ENCODE data around the gene ELK1. TPM values are rescaled to one million over a fixed set of nuclear protein-coding genes. Genes with fewer than 3 reads are reported as not detected.
A peak's percentile ranks its signal among the peaks of the same experiment; 100 is the strongest.

Gene ELK1
- total RNA-seq, 2 experiments from 2014 or later: 51.4 to 57.4 TPM

DNA sequence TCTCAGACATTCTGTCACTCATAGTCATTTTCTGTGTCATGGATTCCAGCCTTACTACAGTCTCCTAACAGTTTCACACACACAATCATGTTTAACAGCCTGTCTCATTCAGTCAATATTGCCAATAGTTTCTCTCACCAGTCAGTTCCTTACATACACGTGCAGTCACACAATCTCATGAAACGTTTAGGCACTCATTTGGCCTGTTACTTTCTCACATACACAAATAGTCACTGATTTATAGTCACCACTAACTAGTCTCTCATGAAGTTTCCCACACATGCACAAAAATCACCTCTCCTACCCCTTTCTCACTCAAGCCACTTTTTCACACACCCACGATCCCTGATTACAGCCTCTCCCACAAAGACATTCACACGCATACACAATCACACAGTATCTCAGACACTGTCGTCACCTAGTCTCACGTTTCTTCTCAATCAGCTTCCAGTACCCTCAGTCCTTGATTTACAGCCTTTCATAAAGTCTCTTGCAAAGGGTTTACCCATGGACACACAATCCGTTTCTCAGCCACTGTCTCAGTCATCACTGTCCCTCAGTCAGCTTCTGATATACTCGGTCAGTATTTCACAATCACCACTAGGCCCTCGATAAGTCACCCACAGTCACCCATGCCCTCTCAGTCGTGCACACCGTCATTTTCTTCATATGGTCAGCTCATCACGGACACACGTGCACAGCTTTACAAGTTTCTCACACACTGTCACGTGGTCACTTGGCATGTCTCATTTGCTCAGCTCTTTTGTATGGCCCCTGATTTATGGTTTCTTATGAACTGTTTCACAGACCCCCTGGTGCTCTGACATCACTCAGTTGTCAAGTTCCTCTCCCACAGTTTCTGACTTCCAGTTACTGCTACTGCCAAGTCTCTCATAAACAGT lies 16.4 kb downstream of the ELK1 start:
- Mint-ChIP-seq H3K4me1 (peaks cover 19% of the 10 kb centered on the region), H3K27ac (no peak overlapping the region), H3K9me3 (ENCODE audit: low read depth) (no peaks in the 10 kb centered on the region), H3K36me3 (peaks cover 18% of the 10 kb centered on the region), H3K4me3 (no peak overlapping the region), H3K27me3 (no peaks in the 10 kb centered on the region)
- DNase-seq: no peak
- no peak for ATAC-seq
- CTCF ChIA-PET: interaction anchor here (0.8 kb wide), 1 partner anchor 52 kb away, joined by 3 read pairs; no protein-coding TSS in a partner anchor

DNA sequence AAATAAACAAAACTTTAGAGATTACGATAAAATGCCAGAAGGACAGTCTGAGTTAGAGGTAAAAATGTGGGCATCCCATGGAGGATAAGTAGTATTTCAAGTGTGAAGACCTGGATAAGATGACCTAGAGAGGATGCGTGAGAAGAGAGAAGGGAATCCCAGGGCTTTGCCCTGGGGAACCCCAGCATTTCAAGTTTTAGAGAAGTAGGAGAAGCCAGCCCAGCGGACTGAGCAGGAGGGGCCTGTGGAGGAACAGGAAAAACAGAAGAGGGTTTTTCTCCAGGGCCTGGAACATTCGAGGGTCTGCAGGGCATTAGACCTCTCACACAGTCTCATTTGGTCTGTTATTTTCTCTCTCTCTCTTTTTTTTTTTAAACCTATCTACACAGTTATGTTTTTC lies 17.7 kb downstream of the ELK1 start:
- no peak for ATAC-seq
- Mint-ChIP-seq H3K36me3 (peaks cover 11% of the 10 kb centered on the region), H3K4me1 (peaks cover 20% of the 10 kb centered on the region), H3K27ac (no peak overlapping the region), H3K9me3 (ENCODE audit: low read depth) (no peaks in the 10 kb centered on the region), H3K4me3 (no peak overlapping the region), H3K27me3 (no peaks in the 10 kb centered on the region)
- no peak for DNase-seq
- CTCF ChIA-PET: no interaction called here

DNA sequence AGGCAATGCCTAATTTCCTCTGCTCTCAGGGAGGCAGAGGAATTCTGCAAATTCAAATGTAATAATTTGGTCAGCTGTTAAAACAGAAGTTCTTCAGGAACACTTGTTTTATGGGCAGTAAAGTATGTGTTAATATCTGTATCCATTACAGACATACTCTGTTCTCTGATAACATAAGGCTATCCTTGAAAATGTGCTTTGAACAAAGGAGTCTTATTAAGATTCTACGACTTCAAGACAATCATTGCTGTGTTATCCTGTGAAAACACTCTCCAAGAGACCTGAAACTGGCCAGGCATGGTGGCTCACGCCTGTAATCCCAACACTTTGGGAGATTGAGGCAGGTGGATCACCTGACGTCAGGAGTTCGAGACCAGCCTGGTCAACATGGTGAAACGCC lies 18.7 kb downstream of the ELK1 start:
- no peaks in the 10 kb centered on the region for H3K9me3 Mint-ChIP-seq (ENCODE audit: low read depth)

DNA sequence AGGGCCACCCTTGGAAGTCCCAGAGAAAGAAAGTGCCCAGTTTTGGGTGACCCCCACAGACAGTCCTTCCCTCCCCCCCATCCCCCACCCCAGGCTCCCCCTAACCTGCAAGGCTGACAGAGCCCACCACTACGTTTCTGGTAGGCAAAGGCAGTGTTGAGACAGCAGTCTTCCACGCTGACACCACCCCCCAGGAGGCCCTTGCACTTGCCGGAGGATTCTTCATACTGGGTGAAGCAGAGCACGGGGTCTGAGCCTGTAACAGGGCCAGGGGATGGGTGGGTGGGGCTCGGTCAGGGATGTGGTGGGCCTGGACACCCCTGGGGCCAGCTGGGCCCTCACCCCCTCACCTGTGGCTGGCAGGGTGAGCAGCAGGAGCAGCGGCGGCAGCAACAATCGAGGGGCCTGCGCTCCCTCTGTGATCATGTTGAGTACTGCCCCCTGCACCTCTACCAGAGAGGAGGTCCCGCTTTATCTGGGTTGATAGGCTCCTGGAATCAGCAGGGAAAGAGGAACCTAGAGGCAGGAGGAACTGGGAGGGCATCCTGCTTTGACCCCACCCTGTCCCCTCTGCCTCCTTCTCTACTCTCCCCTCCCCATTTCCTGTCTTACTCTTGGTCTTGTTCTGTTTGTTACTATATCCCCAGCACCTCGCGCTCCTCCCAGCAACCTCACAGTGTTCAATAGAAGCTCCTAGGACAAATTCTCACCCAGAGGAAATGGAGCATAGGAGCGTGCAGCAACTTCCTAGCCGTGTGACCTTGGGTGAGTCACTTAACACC lies 20.8 kb downstream of the ELK1 start, which contains the start of gene CFP:
Gene CFP, minus strand, starts transcription at position 512 of the 782 bp plus-strand sequence. Its CDS starts 86 bp downstream, at position 426.
- Mint-ChIP-seq H3K4me1 (peaks cover 16% of the 10 kb centered on the region), H3K4me3 (peak within 1 kb of the TSS; percentile 25), H3K9me3 (ENCODE audit: low read depth) (no peaks in the 10 kb centered on the region), H3K27me3 (peaks cover 3% of the 10 kb centered on the region), H3K27ac (peak within 1 kb of the TSS; percentile 63), H3K36me3 (no peaks in the 10 kb centered on the region)
- DNase-seq: no peak
- peak; percentile 61 for ATAC-seq
- CTCF ChIA-PET: no interaction called here

More for the DNA sequence above, 18.7 kb downstream of the ELK1 start:
- Mint-ChIP-seq H3K4me1 (peaks cover 17% of the 10 kb centered on the region), H3K36me3 (peaks cover 4% of the 10 kb centered on the region), H3K4me3 (no peak overlapping the region), H3K27me3 (no peaks in the 10 kb centered on the region), H3K27ac (no peak overlapping the region)
- DNase-seq (no peak), ATAC-seq (no peak)
- CTCF ChIA-PET: no interaction called here

DNA sequence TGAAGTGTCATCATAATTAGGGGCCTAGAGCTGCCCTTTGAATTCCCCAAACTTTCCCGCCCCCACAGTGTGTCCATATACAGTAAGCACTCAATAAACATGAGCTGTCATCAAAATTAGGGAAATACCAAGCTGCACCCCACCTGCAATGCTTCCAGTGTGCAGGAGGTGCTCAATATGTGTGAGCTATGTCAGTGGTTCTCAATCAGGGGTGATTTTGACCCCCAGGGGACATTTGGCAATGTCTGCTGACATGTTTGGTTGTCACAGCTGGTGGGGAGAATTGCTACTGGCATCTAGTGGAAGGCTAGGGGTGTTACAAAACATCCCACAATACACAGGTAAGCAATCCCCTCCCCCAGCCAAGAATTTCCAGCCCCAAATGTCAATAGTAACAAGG lies 21.4 kb downstream of the ELK1 start:
- CTCF ChIA-PET: interaction anchor here (1.0 to 1.1 kb wide), 2 partner anchors 9 to 47 kb away, joined by 4 read pairs; partner anchors contain the start of genes SYN1 and TIMP1
- DNase-seq (no peak), ATAC-seq (peak; percentile 31)
- Mint-ChIP-seq H3K9me3 (ENCODE audit: low read depth) (no peaks in the 10 kb centered on the region), H3K4me3 (peak overlapping the region; percentile 25), H3K27ac (no peak overlapping the region), H3K27me3 (peaks cover 7% of the 10 kb centered on the region), H3K36me3 (no peaks in the 10 kb centered on the region), H3K4me1 (peaks cover 18% of the 10 kb centered on the region)

DNA sequence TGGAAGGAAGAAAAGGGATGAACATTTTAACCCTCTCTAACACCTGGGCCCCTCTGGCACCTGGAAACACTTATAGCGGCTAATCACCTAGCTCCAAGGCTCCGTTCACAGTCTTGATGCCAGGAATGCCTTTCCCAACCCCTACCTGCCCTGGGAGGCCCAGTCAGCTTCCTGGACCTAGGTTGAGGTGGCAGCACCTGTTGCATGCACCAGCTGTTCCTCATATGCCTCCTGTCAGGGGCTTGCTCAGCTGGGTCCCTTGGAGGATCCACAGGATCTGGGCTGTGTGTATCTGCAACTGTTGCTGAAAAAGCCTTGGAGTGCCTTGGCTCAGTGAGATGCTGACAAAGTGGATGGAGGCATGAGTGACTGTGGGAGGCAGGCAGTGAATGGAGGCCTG lies 25.0 kb downstream of the ELK1 start:
- ATAC-seq: no peak
- Mint-ChIP-seq H3K4me3 (no peak overlapping the region), H3K27ac (no peak overlapping the region), H3K9me3 (ENCODE audit: low read depth) (no peaks in the 10 kb centered on the region), H3K27me3 (peaks cover 33% of the 10 kb centered on the region), H3K4me1 (peaks cover 22% of the 10 kb centered on the region), H3K36me3 (no peaks in the 10 kb centered on the region)
- DNase-seq: no peak
- CTCF ChIA-PET: no interaction called here

DNA sequence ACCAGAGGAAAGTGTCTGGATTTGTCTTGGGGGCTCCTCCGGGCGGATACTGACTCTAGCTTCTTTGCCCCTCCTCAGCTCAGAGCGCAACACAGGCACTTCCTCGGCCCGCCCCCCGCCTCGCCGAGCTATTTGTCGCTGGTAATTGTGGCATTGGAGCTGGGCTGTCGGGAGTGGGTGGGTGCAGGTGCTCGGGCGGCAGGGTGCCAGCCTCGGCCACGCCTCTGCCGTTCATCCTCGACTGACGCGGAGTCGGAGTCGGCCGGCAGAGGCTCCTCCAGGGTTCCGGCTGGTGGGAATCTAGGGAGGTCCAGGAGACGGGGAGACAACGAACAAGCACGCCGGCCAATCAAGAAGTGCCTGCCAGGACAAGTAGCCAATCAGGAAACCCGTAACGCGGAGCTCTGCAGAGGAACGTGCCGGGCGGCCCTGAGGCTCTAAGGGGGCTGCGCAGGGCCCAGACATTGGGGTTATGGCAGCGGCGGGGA lies 26.8 kb downstream of the ELK1 start:
- CTCF ChIA-PET: no interaction called here
- H3K36me3 Mint-ChIP-seq: no peaks in the 10 kb centered on the region
- peak overlapping the region; percentile 52 for H3K4me3 Mint-ChIP-seq
- peak; percentile 41 for DNase-seq
- no peak overlapping the region for H3K27ac Mint-ChIP-seq
- ATAC-seq: peak; percentile 50
- H3K27me3 Mint-ChIP-seq: peaks cover 41% of the 10 kb centered on the region
- no peaks in the 10 kb centered on the region for H3K9me3 Mint-ChIP-seq (ENCODE audit: low read depth)
- peaks cover 11% of the 10 kb centered on the region for H3K4me1 Mint-ChIP-seq

DNA sequence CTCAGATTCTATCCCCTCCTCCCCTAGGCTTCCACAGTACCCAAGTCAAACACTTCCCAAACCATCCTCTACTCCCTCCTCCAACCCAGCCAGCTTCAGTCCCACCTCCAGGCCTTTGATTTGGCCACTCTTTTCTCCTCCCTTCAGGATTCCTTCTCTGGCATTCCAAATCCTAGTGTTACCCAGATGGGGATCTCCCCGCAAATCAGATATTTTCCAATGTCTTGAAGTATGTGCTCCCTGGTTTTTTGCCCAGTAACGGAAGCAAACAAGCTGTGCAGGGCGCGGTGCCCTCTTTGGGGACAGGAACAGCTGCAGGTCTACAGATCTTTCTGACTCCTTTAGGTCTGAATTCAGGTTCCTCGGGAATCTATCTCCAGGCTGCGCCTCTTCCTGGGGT lies 28.5 kb downstream of the ELK1 start:
- no peak for DNase-seq
- Mint-ChIP-seq H3K4me1 (peaks cover 11% of the 10 kb centered on the region), H3K27me3 (peaks cover 53% of the 10 kb centered on the region), H3K9me3 (ENCODE audit: low read depth) (no peaks in the 10 kb centered on the region), H3K36me3 (no peaks in the 10 kb centered on the region), H3K4me3 (no peak overlapping the region), H3K27ac (no peak overlapping the region)
- CTCF ChIA-PET: no interaction called here
- no peak for ATAC-seq

DNA sequence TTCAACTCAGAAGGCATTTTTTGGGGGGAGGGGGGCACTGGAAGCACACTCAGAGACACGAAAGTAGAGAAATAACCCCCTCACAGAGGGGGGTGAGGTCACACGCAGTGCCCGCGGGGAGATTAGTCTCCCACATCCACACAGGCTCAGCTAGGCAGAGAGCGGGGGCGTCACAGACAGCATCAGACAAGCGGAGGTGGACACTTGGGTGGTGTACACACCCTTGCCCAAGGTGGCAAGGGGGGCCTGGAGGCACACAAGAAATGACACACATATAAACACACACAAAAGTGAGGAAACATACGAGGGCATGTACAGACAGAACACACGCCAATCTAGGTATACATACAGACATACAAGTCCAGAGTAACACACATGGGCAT lies 30.1 kb downstream of the ELK1 start:
- peaks cover 53% of the 10 kb centered on the region for H3K27me3 Mint-ChIP-seq
- no peak for ATAC-seq
- no peak overlapping the region for H3K4me3 Mint-ChIP-seq
- CTCF ChIA-PET: interaction anchor here (1.5 kb wide), 1 partner anchor 8 kb away, joined by 4 read pairs; no protein-coding TSS in a partner anchor
- DNase-seq: no peak
- H3K27ac Mint-ChIP-seq: no peak overlapping the region
- no peaks in the 10 kb centered on the region for H3K9me3 Mint-ChIP-seq (ENCODE audit: low read depth)
- peaks cover 11% of the 10 kb centered on the region for H3K4me1 Mint-ChIP-seq
- no peaks in the 10 kb centered on the region for H3K36me3 Mint-ChIP-seq

DNA sequence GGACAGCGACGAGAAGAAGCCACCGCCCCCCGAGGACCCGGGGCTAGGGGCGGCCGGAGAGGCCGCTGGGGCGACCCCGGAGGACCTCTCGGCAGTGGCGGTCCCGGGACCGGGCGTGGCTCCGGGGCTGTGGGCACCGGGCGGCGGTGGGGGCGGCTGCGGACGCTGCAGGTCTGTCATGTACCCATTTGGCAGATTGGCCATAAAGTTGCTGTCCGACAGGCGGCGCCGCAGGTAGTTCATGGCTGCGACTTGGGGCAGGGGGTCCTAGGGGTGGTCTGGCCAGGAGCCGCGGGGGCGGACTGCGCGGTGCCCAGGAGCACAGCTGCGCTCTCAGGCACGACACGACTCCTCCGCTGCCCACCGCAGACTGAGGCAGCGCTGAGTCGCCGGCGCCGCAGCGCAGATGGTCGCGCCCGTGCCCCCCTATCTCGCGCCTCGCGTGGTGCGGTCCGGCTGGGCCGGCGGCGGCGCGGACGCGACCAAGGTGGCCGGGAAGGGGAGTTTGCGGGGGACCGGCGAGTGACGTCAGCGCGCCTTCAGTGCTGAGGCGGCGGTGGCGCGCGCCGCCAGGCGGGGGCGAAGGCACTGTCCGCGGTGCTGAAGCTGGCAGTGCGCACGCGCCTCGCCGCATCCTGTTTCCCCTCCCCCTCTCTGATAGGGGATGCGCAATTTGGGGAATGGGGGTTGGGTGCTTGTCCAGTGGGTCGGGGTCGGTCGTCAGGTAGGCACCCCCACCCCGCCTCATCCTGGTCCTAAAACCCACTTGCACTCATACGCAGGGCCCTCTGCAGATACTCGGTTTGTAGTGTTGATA lies 30.7 kb downstream of the ELK1 start, which contains the start of gene SYN1:
Gene SYN1, minus strand, starts transcription at position 372 of the 817 bp plus-strand sequence. Its CDS starts 129 bp downstream, at position 243.
- CTCF ChIA-PET: interaction anchor here (1.5 kb wide), 1 partner anchor 9 kb away, joined by 4 read pairs; no protein-coding TSS in a partner anchor
- DNase-seq: peak; percentile 83
- peaks cover 11% of the 10 kb centered on the region for H3K4me1 Mint-ChIP-seq
- peak; percentile 89 for ATAC-seq
- peaks cover 50% of the 10 kb centered on the region for H3K27me3 Mint-ChIP-seq
- H3K4me3 Mint-ChIP-seq: peak within 1 kb of the TSS; percentile 47
- no peaks in the 10 kb centered on the region for H3K36me3 Mint-ChIP-seq
- H3K9me3 Mint-ChIP-seq (ENCODE audit: low read depth): no peaks in the 10 kb centered on the region
- no peak within 1 kb of the TSS for H3K27ac Mint-ChIP-seq

DNA sequence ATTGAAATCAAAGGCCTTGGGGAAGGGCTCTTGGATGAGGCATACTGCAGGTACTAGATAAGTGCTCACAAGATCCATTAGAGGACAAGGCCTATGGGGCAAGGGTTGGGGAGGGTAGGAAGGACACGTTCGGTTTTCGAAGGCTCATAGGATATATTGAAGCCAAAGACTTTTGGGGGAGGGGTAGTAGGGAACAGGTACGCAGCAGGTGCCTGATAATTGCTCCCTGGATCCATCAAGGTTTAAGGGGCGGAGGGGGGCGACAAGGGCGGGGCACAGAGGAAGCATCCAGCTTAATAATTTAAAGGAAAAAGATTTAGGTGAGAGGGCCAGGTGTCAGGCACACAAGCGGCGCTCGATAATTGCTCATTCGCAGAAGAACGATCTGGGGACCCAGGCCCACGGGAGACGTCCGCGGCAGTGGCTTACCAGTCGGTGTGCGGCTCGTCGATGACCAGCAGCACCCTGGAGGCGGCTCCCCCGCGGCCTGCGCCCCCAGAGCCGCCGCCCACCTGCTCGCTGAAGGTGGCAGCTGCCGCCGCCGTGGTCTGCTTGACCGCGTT lies 31.4 kb downstream of the ELK1 start:
- CTCF ChIA-PET: interaction anchor here (1.5 kb wide), 1 partner anchor 10 kb away, joined by 4 read pairs; no protein-coding TSS in a partner anchor
- no peak overlapping the region for H3K27ac Mint-ChIP-seq
- peaks cover 47% of the 10 kb centered on the region for H3K27me3 Mint-ChIP-seq

DNA sequence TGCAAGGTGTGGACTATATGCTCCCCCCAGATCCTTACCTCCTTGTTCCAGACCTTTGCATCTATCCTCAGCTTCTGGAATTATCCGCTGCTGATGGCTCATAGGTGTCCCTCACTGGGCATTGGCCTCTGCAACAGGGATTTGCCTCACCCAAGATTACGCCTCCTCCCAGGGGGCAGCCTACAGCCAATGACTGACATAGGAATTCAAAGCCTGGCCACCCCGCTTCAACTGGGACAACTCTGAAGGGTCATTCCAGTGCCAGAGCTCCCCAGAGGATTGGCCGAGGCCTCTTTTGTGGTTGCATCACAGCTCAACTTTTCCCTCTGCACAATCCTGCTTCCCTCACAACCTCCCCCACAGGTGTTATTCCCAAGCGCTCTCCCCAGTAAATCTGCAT lies 35.7 kb downstream of the ELK1 start:
- Mint-ChIP-seq H3K27me3 (peaks cover 17% of the 10 kb centered on the region), H3K4me1 (peaks cover 3% of the 10 kb centered on the region), H3K27ac (no peak overlapping the region), H3K36me3 (no peaks in the 10 kb centered on the region), H3K4me3 (no peak overlapping the region), H3K9me3 (ENCODE audit: low read depth) (no peaks in the 10 kb centered on the region)
- CTCF ChIA-PET: no interaction called here
- no peak for DNase-seq
- no peak for ATAC-seq

More for the DNA sequence above, 31.4 kb downstream of the ELK1 start:
- H3K4me3 Mint-ChIP-seq: peak overlapping the region; percentile 43
- H3K36me3 Mint-ChIP-seq: no peaks in the 10 kb centered on the region
- DNase-seq (no peak), ATAC-seq (no peak)
- H3K9me3 Mint-ChIP-seq (ENCODE audit: low read depth): no peaks in the 10 kb centered on the region
- peaks cover 9% of the 10 kb centered on the region for H3K4me1 Mint-ChIP-seq

Data from activated CD8-positive, alpha-beta memory T cell treated with anti-CD3 and anti-CD28 coated beads, Interleukin-2, amount 10 ng/mL, durations not matched to agents 7 days and 5 days (primary cell).